Activated CD8-positive, alpha-beta memory T cell treated with anti-CD3 and anti-CD28 coated beads for 24 hours (primary cell): ENCODE results near the gene FAM181A.

Experiments used
- DNase-seq: peaks from one replicate; pipeline ENCODE4 v3.0.0-alpha.2; 2020

FAM181A gene

GRCh38 chr14:93926873-93927799, at the start of gene FAM181A:
TSS of gene FAM181A (plus strand) at chr14:93927344. CDS start at chr14:93928286, 942 bp downstream.
- DNase-seq, result no peak

- DNase-seq, result no peak
Observed at GRCh38 chr14:93878212-93878611, 48.9 kb upstream of the FAM181A start.

GRCh38 chr14:93878871-93879270, 48.3 kb upstream of the FAM181A start:
- DNase-seq, result no peak

GRCh38 chr14:93879362-93879983, 47.7 kb upstream of the FAM181A start:
- no peak for DNase-seq

- DNase-seq, result no peak
Observed at GRCh38 chr14:93880021-93880820, 46.9 kb upstream of the FAM181A start.

GRCh38 chr14:93884950-93885349, 42.2 kb upstream of the FAM181A start:
- no peak for DNase-seq

GRCh38 chr14:93888995-93889394, 38.1 kb upstream of the FAM181A start:
- DNase-seq, result no peak

GRCh38 chr14:93889739-93890483, 37.2 kb upstream of the FAM181A start:
- no peak for DNase-seq

- no peak for DNase-seq
Observed at GRCh38 chr14:93891756-93892504, 35.2 kb upstream of the FAM181A start.

- no peak for DNase-seq
Observed at GRCh38 chr14:93892505-93892839, 34.7 kb upstream of the FAM181A start.

- peak; percentile 92 for DNase-seq
Observed at GRCh38 chr14:93892923-93893558, 34.1 kb upstream of the FAM181A start.

- DNase-seq, result no peak
Observed at GRCh38 chr14:93893661-93894261, 33.4 kb upstream of the FAM181A start.

GRCh38 chr14:93895023-93895604, 32.0 kb upstream of the FAM181A start:
- no peak for DNase-seq

- DNase-seq, result no peak
Observed at GRCh38 chr14:93897476-93897845, 29.7 kb upstream of the FAM181A start.

- DNase-seq, result no peak
Observed at GRCh38 chr14:93898081-93898611, 29.0 kb upstream of the FAM181A start.

- no peak for DNase-seq
Observed at GRCh38 chr14:93898731-93899130, 28.4 kb upstream of the FAM181A start.

GRCh38 chr14:93901813-93902212, 25.3 kb upstream of the FAM181A start:
- DNase-seq, result no peak

GRCh38 chr14:93902619-93903307, 24.4 kb upstream of the FAM181A start:
- no peak for DNase-seq

GRCh38 chr14:93903342-93904184, 23.6 kb upstream of the FAM181A start:
- no peak for DNase-seq
